Body of pancreas (tissue), 4 donors: ENCODE results near the gene SATB2.

Experiments used
- POLR2A ChIP-seq, 3 donors: fragments of 450-650 bp; IDR thresholded peaks; one replicate each; pipeline ENCODE4 v1.6.1; 2016; ENCODE audit warnings: antibody characterized with exemption in 3 of 3, mild to moderate bottlenecking in 2 of 3
- TF ChIP-seq, protein P1 (sequence below), 7 experiments: fragments of 450-650 bp in 4 of 7; fragments of 200-600 bp in 3 of 7; sonication (generic) in 3 of 7; IDR thresholded peaks; one replicate each; pipeline ENCODE4 v1.5.1; 2016 to 2019; ENCODE audit warnings: antibody characterized with exemption in 7 of 7

DNA sequence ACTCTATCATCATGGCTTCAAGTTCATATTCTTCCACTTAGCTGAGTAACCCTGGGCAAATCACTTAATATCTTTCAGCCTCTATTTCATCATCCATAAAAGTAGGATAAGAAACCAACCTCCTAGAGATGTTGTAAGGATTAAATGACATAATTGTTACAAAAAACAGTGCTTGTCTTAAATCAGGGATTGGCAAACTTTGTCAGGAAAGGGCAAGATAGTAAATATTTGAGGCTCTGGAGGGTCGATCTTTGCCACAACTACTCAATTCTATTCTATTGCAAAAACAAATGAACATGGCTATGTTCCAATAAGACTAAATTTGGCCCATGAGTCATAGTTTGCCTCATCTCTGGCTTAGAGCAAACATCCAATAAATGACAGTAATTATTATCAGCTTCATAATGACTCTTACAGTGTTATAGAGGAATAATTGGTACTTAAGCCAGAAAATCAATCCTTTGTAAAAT, 184.7 kb downstream of the SATB2 start:
- TF ChIP-seq, protein P1, sequence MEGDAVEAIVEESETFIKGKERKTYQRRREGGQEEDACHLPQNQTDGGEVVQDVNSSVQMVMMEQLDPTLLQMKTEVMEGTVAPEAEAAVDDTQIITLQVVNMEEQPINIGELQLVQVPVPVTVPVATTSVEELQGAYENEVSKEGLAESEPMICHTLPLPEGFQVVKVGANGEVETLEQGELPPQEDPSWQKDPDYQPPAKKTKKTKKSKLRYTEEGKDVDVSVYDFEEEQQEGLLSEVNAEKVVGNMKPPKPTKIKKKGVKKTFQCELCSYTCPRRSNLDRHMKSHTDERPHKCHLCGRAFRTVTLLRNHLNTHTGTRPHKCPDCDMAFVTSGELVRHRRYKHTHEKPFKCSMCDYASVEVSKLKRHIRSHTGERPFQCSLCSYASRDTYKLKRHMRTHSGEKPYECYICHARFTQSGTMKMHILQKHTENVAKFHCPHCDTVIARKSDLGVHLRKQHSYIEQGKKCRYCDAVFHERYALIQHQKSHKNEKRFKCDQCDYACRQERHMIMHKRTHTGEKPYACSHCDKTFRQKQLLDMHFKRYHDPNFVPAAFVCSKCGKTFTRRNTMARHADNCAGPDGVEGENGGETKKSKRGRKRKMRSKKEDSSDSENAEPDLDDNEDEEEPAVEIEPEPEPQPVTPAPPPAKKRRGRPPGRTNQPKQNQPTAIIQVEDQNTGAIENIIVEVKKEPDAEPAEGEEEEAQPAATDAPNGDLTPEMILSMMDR (IDR thresholded peaks at IDR 0.05), result no peak
- no peak for TF ChIP-seq POLR2A (IDR thresholded peaks at IDR 0.05)
